ENCODE data around the gene NPM3. TPM values are rescaled to one million over a fixed set of nuclear protein-coding genes. Genes with fewer than 3 reads are reported as not detected.

The NPM3 gene
- total and polyA plus RNA-seq, 2 of the 8 experiments (the other 6 are each of a cell fraction or from before 2014, with no cell fraction given): 127 to 175 TPM

DNA sequence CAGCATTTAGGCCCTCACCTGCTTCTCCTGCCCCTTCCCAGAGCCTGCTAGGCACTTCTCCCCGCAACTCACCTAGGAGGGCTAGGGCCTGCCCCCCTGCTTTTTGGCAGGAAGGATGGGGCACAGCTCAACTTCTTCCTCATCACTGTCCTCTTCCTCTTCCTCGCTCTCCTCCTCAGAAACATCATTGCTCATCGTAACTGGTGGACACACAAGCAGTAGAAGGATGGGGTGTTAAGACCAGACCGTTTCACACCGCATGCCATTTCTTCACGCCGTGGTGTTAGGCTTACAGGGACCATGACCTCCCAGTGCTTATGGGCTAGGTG is 1.6 kb downstream of the NPM3 start:
- Histone ChIP-seq H4K91ac (replicated peaks; ENCODE audit: insufficient read length, low read length) (no peak overlapping the region), H2AK5ac (ENCODE audit: low read depth, low read length) (no peak overlapping the region), H2BK15ac (ENCODE audit: low read length) (no peak overlapping the region), H2BK12ac (ENCODE audit: low read depth, low read length) (no peak overlapping the region), H3K36me3 (ENCODE audit: control insufficient read depth in 2 of 4, insufficient read depth in 4 of 4, low read length in 3 of 4) (peaks cover 8 to 10% (median 9%) of the 10 kb centered on the region in 4 experiments; a peak in 7 of 8 replicates), H4K5ac (ENCODE audit: insufficient read length, low read depth, low read length) (no peak overlapping the region), H3K9ac (replicated peaks in 1 of 4; ENCODE audit: extremely low read depth in 1 of 4, low read depth in 3 of 4, low read length in 3 of 4) (0 out of 7 replicates have a peak overlapping the region, but pooled peaks of 1 of the 4 experiments have one; percentile 6), H4K20me1 (replicated peaks in 1 of 2; ENCODE audit: control insufficient read depth in 1 of 2, insufficient read depth in 2 of 2, low read length in 2 of 2) (peaks cover 15 to 29% of the 10 kb centered on the region in 2 experiments), H2BK120ac (replicated peaks; ENCODE audit: low read depth, low read length) (no peak overlapping the region), H2BK20ac (ENCODE audit: low read length) (no peak overlapping the region), H3K4ac (replicated peaks; ENCODE audit: insufficient read length, low read depth, low read length) (no peak overlapping the region), H2AFZ (ENCODE audit: low read length) (no peak overlapping the region), H3K9me3 (ENCODE audit: insufficient read depth in 2 of 2, low read depth in 1 of 2, low read length in 1 of 2) (no peaks in the 10 kb centered on the region), H3K23me2 (ENCODE audit: low read depth, low read length) (peaks cover 30% of the 10 kb centered on the region), H3K27ac (ENCODE audit: low read depth, low read length) (no peak overlapping the region), H4K8ac (ENCODE audit: extremely low read depth, insufficient read depth, low read length) (no peak overlapping the region), H2BK5ac (ENCODE audit: low read depth, low read length) (no peak overlapping the region), H3K4me2 (ENCODE audit: insufficient read depth in 1 of 2, low read depth in 2 of 2, low read length in 2 of 2) (peak overlapping the region; percentile 78 to 95; a peak in 3 of 4 replicates), H3K56ac (replicated peaks; ENCODE audit: insufficient read length, low read depth, low read length) (no peak overlapping the region), H3K14ac (ENCODE audit: insufficient read length) (no peak overlapping the region), H3K18ac (ENCODE audit: extremely low read depth, low read length) (no peak overlapping the region), H3K23ac (ENCODE audit: insufficient read length) (no peak overlapping the region), H3K4me3 (ENCODE audit: extremely low read depth in 1 of 4, insufficient read depth in 2 of 4, low read depth in 3 of 4, low read length in 4 of 4) (peak overlapping the region in 1 of 4 experiments; percentile 90; a peak in 1 of 8 replicates), H3K79me2 (ENCODE audit: control insufficient read depth in 1 of 2, insufficient read depth in 2 of 2, low read length in 2 of 2) (peaks cover 0 to 8% of the 10 kb centered on the region in 2 experiments; a peak in 1 of 4 replicates), H3K4me1 (replicated peaks in 1 of 4; ENCODE audit: control insufficient read depth in 3 of 4, insufficient read depth in 4 of 4, low read length in 3 of 4) (peaks cover 4 to 36% (median 20%) of the 10 kb centered on the region in 4 experiments), H3K27me3 (replicated peaks in 1 of 4; ENCODE audit: control insufficient read depth in 3 of 4, extremely low read depth in 1 of 4, insufficient read depth in 3 of 4, low read length in 3 of 4) (peaks cover 19 to 32% (median 27%) of the 10 kb centered on the region in 4 experiments), H3K79me1 (ENCODE audit: low read depth, low read length) (peaks cover 7% of the 10 kb centered on the region)
- ChIA-PET POLR2A (ENCODE audit: partially characterized antibody) (interaction anchor here (0.8 to 9.1 kb wide), 11 partner anchors 7 to 189 kb away, joined by 3 to 66 read pairs (median 5); partner anchors contain the start of gene OGA), CTCF (ENCODE audit: partially characterized antibody) (interaction anchor here (0.6 to 9.8 kb wide), 63 partner anchors 8 to 568 kb away, joined by 3 to 246 read pairs (median 5); partner anchors contain the start of genes DPCD, KCNIP2, OGA and POLL)
- no peak for FAIRE-seq
- no peak for DNase-seq (ENCODE audit: low read depth in 1 of 2, low spot score in 2 of 2)
- WGBS, 2 experiments (ENCODE audit: extremely low coverage in 1 of 2, insufficient coverage in 1 of 2, insufficient read length in 1 of 2, insufficient replicate concordance in 2 of 2, low coverage in 1 of 2, low lambda C conversion rate in 2 of 2, missing lambda C conversion rate in 1 of 2): 88% methylated on average over 7 of the region's 7 CpGs; no CpG with 5 or more reads in 1 of the 2 experiments
- TF ChIP-seq SIRT6 (IDR thresholded peaks at IDR 0.05; ENCODE audit: low read length) (no peak), POU5F1 (IDR thresholded peaks at IDR 0.05; ENCODE audit: low read depth, low read length) (no peak), TAF1 (IDR thresholded peaks at IDR 0.05; ENCODE audit: low read depth, low read length) (no peak), TCF12 (IDR thresholded peaks at IDR 0.05; ENCODE audit: low read depth, low read length) (no peak), BACH1 (IDR thresholded peaks at IDR 0.05; ENCODE audit: low read length) (no peak), CHD2 (IDR thresholded peaks at IDR 0.05; ENCODE audit: low read length) (no peak)

All from H1 (cell line).